Hematopoietic multipotent progenitor cell treated with erythropoietin and hydrocortisone succinate and interleukin-3 and kit ligand, for 6 days (in vitro differentiated cells): ENCODE data around the gene POLR3K.
A peak's percentile ranks its signal among the peaks of the same experiment; 100 is the strongest.

Experiments used
- DNase-seq: peaks from one replicate; pipeline ENCODE4 v3.0.0-alpha.2; 2015

The POLR3K gene

GRCh38 chr16:78444-79150 lies 25.2 kb upstream of the POLR3K start:
- DNase-seq = peak; percentile 55

GRCh38 chr16:77807-78443 lies 24.5 kb upstream of the POLR3K start, which contains the start of gene MPG:
TSS of gene MPG (plus strand) at chr16:78225. CDS start at chr16:78310, 85 bp downstream.
- peak; percentile 89 for DNase-seq

GRCh38 chr16:77273-77806 lies 23.9 kb upstream of the POLR3K start:
- peak; percentile 67 for DNase-seq

GRCh38 chr16:76535-77272 lies 23.3 kb upstream of the POLR3K start:
- peak; percentile 62 for DNase-seq

GRCh38 chr16:75580-76501 lies 22.4 kb upstream of the POLR3K start:
- peak; percentile 69 for DNase-seq

- no peak for DNase-seq
Measured at GRCh38 chr16:74747-75334, 21.4 kb upstream of the POLR3K start.

GRCh38 chr16:74051-74746 lies 20.8 kb upstream of the POLR3K start:
- DNase-seq = no peak

GRCh38 chr16:72561-73548 lies 19.4 kb upstream of the POLR3K start, which contains the start of gene RHBDF1:
TSS of gene RHBDF1 (minus strand) at chr16:72631. CDS start at chr16:65015, 7,616 bp downstream.
- DNase-seq = peak; percentile 56

GRCh38 chr16:71540-72401 lies 18.4 kb upstream of the POLR3K start:
- no peak for DNase-seq

GRCh38 chr16:71210-71539 lies 17.8 kb upstream of the POLR3K start:
- no peak for DNase-seq

GRCh38 chr16:69181-69580 lies 15.8 kb upstream of the POLR3K start:
- DNase-seq = no peak

GRCh38 chr16:67884-68789 lies 14.7 kb upstream of the POLR3K start:
- DNase-seq = no peak

- no peak for DNase-seq
Measured at GRCh38 chr16:67183-67791, 13.9 kb upstream of the POLR3K start.

GRCh38 chr16:66309-67182 lies 13.1 kb upstream of the POLR3K start:
- no peak for DNase-seq

GRCh38 chr16:65745-66144 lies 12.3 kb upstream of the POLR3K start:
- peak; percentile 95 for DNase-seq

- DNase-seq = no peak
Measured at GRCh38 chr16:64914-65255, 11.5 kb upstream of the POLR3K start.
